GM18502 (cell line): Measurements from ENCODE around the gene HAUS8.

ENCODE experiments used
- ATAC-seq: cut with Tn5 transposase; IDR thresholded peaks from one replicate; pipeline ENCODE4 v1.9.1; 2021; ENCODE audit warnings: mild to moderate bottlenecking; ENCODE audit not compliant: unreplicated experiment, poor library complexity

HAUS8 gene

DNA sequence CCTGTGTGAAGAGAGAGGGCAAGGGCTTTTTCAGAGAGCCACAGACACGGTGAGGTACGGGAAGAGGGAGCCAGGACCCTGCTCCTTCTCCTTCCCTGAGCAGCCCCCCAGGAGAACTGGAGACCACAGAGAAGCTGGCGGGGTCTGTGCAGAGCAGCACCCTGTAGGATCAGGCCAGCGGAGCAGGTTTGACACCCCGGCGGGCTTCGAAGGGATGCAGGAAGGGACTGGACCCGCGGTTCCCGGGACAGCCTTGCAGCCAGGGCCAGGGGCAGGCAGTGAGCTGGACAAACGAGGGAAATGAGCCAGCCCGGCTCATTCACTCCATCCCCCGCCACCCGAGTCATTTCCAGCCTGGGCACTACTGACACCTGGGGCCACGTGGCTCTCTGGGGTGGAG, 70.9 kb downstream of the HAUS8 start:
- no peak for ATAC-seq

DNA sequence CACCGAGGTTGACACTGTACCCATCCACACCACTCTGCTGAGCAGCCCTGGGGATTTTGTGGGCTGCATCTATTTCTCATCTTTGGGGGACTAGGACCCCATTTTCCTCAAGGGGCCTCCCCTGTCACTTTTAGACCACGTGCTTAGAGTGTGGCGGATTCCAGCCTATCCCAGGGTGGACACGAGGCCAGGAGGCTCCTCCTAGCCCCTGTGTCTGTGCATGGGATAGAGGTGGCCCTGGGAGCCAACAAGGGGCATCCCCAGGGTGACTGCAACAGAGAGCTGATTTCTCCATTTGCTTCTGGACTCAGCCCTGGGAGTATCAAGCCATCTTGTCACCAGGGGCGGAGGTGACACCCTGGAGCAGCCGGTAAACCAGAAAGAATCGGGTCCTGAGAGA, 72.8 kb downstream of the HAUS8 start:
- no peak for ATAC-seq

DNA sequence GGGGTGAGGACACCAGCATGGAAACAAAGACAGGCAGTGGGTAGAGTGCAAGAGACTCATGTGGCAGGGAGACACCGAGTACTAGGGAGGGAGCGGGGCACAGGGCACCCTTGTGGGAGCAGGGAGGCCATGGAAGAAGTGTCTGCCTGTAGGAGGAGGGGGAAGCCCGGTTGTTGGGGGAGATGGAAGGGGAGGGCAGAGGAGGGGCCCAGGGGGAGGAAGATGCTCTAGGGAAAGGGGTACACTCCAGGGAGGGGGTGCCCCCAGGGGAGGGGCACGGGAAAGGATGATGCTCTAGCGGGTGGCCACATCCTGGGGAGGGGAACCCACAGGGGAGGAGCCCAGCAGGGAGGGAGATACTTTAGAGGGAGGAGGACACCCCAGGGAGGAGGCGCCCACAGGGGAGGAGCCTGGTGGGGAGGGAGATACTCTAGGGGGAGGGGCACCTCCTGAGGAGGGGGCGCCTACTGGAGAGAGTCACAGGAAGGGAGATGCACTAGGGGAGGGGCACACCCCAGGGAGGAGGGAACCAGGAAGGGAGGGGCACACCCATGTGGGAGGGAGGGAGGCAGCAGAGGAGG, 73.6 kb downstream of the HAUS8 start:
- no peak for ATAC-seq
